Measurements from ENCODE around the gene YPEL1. TPM values are rescaled to one million over a fixed set of nuclear protein-coding genes. Genes with fewer than 3 reads are reported as not detected.

Gene YPEL1
- total RNA-seq, 4 donors from 2014 or later, result 3.1 to 16.5 (median 8.6) TPM

DNA sequence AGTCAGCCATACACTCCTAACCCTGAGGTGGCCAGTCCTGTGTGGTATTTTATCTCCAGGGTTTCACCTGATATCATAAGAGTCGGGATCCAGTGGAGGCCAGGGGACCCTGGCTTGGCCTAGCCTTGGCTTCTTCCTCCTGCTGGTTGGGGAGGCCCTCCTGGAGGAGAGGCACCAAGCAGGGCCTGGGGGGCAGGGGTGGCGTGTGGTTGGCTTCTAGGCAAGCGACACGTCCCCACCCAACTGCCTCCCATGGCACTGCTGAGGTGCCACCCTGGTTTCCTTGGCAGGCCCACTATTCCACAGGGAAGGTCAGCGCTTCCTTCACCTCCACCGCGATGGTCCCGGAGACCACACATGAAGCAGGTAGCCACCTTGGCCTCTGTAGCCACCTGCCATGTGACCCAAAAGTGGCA lies 49.4 kb downstream of the YPEL1 start:
- TF ChIP-seq, protein P1, sequence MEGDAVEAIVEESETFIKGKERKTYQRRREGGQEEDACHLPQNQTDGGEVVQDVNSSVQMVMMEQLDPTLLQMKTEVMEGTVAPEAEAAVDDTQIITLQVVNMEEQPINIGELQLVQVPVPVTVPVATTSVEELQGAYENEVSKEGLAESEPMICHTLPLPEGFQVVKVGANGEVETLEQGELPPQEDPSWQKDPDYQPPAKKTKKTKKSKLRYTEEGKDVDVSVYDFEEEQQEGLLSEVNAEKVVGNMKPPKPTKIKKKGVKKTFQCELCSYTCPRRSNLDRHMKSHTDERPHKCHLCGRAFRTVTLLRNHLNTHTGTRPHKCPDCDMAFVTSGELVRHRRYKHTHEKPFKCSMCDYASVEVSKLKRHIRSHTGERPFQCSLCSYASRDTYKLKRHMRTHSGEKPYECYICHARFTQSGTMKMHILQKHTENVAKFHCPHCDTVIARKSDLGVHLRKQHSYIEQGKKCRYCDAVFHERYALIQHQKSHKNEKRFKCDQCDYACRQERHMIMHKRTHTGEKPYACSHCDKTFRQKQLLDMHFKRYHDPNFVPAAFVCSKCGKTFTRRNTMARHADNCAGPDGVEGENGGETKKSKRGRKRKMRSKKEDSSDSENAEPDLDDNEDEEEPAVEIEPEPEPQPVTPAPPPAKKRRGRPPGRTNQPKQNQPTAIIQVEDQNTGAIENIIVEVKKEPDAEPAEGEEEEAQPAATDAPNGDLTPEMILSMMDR (IDR thresholded peaks at IDR 0.05; ENCODE audit: low read depth), result no peak

DNA sequence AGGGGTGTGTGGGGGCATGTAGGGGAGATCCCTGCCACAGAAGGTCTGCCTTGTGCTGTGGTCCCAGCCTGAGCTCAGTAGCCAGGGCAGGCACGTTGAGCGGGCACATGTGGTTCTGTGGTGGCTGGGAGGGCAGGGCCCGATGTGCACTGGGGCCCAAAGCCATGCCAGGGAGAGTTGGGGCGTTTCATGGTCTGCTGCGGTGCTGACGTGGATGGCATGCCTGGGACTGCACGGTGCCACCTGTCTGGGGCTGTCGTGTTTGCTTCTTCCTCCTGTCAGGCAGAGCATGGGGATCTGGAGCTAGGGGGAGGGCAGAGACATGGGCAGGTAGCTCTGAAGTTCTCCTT lies 50.5 kb downstream of the YPEL1 start:
- TF ChIP-seq, protein P1 (IDR thresholded peaks at IDR 0.05; ENCODE audit: low read depth), result no peak

DNA sequence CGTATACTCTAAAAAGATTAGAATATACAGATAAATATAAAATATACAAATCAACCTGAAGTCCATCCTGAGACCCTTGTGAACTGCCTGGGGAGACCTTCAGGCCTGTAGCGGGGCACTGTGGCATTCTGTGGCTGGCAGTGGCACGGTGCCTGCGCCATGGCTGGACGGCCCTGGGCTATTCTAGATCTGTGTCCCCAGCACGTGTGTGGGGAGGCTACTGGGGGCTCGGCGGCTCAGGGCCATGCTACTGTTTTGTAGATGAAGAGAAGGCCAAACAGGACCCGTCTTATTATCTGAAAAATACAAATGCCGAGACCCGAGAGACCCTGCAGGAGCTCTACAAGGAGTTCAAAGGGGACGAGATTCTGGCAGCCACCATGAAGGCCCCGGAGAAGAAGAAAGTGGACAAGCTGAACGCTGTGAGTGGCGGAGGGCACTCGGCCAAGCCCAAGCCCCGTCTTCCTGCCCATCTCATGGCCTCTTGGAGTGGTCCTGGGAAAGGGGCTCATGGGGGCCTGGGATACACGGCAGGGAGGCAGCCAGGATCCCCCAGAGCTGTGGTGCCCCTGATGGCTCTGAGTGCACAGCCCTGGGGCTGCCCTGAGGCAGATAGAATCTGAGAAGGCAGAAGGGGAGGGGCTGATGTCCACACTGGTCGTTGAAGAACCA lies 51.0 kb downstream of the YPEL1 start:
- TF ChIP-seq, protein P1 (IDR thresholded peaks at IDR 0.05; ENCODE audit: low read depth), result no peak

DNA sequence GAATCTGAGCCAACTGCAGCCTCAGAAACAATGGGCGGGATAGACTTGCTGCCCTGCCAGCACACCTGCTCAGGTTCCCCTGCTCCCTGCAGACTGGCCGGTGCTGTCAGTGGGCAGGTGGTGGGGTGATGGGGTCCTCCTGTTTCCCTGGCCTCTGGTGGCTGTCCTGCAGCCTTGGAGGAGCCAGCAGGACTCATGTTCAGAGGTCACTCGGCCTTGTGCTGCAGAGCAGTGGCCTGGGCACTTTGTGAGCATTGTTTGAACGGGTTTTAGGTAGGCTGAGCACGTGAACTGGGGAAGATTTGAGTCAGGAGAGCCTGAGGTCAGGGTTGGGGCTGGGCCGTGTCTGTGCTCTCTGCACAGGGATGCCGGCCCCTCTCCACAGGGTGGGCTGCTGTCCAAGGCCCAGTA lies 52.2 kb downstream of the YPEL1 start:
- TF ChIP-seq, protein P1 (IDR thresholded peaks at IDR 0.05; ENCODE audit: low read depth), result no peak

DNA sequence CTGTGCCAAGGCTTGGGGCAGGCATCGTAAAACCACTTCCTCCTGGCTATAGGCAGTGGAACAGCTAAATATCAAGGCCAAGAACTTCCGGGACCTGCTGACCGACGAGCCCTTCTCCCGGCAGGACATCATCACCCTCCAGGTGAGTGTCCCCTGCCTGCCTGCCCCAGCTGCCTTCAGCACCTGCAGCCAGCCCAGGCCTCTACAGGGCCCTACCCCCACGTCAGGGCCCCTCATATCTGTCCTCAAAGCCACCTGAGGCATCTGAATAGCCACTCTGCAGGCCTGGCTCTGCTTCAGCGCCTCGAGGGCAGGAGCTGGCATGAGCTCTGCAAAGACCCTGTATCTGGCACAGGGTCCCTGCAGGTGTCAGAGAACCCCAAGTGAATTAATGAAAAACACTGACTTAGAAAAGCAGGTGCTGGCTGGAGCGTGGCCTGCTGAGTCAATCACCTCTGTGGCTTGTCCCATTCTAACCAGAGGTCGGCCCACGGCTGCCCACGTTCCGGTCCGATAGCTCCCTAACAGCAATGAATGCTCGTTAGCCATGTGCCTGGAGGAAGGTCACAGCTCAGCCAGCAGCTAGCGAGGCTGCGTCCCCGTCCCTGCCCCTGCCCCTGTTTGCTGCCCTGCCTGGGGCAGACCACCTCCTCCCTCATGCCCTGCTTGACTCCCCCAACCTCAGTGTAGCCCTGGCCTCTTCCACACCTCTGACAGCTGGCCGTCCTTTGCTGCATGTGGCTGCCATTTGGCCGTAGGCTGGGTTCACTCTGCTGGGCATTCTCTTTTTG lies 53.0 kb downstream of the YPEL1 start:
- TF ChIP-seq, protein P1 (IDR thresholded peaks at IDR 0.05; ENCODE audit: low read depth), result no peak

DNA sequence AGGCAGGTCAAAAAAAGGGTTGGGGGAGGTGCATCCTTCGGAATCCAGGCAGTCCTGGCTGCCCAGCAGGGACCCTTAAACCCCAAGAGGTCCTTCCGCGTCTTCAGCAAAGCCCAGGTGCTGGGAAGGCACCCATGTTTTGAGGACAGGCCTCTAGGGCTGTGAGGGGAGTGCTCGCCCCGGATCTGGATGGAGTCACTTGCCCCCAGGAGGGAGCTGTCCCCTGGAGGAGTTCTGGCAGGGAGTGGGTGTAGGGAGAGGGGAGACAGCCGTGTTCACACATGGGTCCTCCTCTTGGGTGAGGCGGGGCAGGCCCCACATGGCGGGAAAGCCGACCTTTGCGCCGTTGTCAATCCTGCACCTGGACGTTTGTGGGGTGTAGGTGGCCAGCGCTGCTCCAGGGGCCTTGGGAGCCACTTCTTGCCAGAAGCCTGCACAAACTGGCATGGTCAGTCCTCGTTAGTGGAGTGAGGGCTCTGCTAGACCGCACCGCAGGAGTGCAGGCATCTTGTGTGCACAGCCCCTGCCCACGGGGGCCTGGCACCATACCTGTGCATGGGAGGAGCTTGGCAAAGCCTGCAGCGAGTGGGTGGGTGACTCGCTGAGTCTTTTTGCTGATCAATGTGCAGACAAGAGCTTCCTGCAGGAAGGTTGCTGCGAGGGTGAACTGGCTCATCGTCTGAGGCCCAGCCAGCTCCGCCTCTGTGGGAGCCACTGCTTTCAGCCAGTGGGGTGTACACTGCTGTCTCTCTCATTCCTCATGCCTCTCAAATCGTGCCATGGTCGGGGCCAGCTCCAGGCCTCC lies 53.8 kb downstream of the YPEL1 start:
- TF ChIP-seq, protein P1 (IDR thresholded peaks at IDR 0.05; ENCODE audit: low read depth), result no peak
